ENCODE data around the gene HTR3D.
"Not testable (repeated sequence)": the region's sequence is repeated elsewhere in the genome, so short reads cannot be mapped to it uniquely, and the experiment has no call there.

The HTR3D gene

DNA sequence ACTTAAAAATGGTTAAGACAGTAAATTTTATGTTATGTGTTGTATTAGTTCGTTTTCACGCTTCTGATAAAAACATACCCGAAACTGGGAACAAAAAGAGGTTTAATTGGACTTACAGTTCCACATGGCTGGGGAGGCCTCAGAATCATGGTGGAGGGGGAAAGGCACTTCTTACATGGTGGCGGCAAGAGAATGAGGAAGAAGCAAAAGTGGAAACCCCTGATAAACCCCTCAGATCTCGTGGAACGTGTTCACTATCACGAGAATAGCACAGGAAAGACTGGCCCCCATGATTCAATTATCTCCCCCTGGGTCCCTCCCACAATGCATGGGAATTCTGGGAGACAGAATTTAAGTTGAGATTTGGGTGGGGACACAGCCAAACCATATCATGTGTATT lies 39.6 kb downstream of the HTR3D start:
- not testable (repeated sequence) for DNase-seq

DNA sequence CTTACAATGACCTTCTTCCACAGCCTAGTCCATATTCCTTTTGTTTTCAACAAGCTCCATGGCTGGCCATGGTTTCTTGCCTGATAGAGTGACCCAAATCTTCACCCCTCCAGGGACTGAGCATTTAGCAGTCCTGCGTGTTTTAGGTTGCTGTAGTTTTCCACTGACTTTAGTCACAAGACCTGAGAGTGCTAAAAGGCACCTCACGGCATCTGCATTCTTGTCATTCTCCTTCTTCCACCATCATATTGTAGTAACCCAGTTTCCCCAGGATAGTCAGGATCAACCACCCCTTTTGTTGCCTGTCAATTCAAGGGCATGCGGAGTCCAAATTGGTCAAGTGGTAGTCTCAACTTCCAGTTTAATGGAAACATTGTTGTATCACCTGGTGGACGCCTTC lies 42.1 kb downstream of the HTR3D start:
- DNase-seq, result no peak

DNA sequence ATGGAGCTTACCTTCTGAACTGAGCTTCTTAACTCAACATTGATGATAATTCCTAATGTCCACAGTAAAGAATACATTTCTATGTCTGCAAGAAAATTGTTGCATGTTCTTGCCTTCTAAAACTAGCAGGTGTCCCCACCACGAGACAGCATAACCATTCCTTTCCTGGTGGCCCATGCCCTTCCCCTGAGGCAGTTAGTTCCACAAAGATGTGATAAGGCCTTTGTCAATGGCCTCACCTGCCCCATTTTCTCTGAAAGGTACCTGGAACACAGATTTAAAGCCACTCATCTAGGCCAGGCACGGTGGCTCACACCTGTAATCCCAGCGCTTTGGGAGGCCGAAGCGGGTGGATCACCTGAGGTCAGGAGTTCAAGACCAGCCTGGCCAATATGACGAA lies 44.4 kb downstream of the HTR3D start:
- DNase-seq, result no peak

DNA sequence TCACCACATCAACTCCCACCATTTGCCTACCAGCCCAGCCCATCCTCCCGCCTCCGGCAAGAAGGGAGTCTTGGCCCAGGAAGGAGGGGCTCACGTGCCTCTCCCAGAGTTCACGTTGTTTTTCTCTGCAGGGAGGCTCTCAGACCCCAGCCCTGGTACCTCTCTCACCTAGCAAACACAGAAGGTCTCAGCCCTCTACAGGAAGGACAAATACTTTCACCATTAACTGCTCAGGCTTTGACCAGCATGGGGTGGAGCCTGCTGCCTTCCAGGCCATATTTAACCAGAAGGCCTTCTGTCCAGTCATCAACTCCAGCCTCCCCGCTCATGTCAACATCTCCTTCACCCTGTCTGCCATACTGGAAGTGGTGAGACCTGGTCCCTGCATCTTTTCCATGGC lies 46.3 kb downstream of the HTR3D start:
- DNase-seq, result no peak

DNA sequence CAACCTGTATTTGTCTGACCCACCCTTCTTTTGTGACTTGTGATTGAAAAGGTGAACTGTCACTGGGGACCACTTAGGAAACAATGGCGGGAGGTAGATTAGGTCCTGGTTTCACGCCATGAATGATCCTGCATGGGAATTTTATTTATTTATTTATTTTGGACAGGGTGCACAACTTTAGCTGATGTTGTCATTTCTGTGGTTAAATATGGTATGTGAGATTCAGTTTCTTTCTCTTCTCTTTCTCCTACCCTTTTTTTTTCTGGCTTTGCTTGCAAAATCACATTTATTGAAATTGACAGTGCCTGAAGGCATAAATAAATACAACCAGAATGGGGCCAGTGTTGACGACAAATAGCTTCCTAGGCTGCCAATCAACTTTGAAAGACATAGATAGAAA lies 47.3 kb downstream of the HTR3D start:
- no peak for DNase-seq

DNA sequence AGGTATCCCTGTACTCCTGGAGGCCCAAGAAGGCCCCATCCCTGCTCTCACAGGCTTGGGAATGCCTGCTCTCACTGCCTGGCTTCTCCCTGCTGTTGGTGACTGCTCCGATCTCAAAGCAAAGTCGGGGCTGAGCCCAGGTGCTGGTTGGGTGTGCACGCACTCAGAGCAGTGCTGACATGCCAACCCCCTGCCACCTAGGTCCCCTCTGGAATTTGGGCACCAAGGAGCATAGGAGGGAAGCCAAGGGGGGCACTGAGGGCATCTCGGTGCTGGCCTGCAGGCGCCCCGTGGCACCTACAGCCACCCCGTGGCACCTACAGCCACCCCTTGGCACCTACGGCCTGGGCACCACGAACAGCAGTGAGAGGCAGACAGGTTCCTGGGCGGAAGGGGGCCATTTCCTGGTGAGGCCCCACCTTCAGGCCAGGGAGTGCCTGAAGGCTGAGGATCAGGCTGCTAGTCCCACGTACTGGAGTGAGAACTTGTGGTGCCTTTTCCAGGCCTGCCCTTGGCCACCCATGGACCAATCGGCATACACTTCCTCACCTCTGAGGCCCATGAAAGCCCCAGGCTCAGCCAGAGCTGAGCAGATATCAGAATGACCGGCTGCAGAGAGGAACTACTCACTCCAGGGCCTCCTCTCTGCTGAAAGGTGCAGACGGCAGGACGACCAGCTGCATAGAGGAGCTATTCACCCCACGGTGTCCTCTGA lies 49.7 kb downstream of the HTR3D start:
- DNase-seq, result no peak

DNA sequence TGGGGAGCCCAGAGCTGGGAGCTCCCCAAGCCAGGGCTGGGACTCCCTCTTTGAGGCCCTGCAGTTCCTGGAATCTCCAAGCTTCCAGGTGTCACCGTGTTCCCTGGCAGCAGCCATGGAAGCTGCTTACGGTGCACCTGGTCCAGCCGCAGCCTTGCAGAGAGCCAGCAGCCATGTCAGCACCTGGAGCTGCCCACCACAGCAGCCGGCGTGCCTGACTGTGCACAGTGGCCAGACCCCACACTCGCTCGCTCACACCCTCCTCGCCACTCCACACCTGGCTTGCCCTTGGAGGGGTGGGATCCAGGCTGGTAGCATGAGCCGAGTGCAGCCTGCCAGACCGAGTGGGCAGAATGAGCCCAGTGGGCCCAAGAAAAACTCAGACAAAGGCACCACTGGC lies 50.5 kb downstream of the HTR3D start:
- DNase-seq, result no peak

DNA sequence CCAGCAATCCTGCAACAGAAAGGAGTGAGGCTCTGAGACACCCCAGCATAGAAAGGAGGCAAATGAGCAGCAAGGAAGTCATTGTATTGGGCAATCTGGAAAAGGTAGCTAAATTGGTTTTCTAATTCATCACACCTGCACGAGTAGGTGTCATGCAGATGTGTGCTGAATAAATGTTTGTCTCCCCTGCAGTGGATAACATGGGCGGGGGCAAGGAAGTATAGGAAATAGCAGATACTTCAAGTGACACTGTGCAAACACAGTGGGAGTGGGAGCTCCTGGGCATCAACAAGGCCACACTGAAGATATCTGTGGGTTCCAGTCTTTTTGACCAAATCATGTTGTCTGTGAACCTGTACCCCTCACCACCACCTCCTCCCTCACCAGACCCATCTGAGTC lies 50.9 kb downstream of the HTR3D start:
- DNase-seq, result peak in 2 of 3 experiments; percentile 15 to 61

DNA sequence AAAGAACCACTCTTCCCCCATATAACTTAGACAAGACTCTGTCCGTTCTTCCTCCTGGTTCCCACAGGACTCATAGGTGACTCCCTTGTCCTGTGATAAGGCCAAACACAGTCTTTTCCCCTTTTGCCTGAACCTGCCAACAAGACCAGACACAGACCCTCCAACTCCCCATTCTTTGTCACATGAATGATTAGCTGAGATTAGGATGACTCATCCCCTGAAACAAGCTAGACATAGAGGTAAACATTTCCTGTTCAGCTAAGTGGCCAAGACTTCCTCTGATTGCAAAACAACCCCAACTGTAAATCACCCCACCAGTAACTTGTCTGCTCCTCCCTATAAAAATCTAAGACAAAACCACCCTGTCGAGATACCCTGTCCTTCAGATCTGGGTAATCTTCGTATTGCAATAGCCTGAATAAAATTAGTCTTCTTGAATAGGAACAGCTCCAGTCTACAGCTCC lies 53.9 kb downstream of the HTR3D start:
- peak in 1 of 3 experiments; percentile 13 for DNase-seq
